ENCODE results near the gene ADGRA1.

DNA sequence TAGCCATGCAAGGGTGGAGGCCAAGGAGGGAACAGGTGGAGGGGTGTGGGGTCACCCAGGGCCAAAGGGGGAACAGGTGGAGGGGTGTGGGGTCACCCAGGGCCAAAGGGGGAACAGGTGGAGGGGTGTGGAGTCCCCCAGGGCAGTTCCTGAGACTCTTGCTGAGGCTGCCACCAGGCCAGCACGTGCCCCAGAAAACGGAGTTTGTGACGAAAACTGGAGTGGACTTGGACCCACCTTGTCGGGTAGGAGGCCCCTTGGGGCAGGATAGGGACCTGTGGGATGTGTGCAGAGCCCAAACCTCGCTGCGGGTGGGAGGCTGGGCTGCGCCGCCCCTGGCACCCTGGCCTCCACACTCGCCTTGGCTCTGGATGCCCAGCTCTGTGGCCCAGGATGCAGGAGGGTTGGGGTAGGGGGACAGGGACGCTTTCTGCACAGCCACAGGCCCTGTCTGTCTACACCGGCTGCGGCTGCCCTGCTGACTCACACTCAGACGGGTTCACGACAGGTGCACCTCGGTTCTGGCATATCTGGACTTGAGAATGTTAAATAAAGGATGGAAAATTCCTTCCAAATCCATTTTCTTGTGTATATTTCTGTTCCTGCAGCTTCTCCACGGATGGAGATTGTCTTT, 562 bp upstream of the ADGRA1 start:
- TF ChIP-seq, protein P1, sequence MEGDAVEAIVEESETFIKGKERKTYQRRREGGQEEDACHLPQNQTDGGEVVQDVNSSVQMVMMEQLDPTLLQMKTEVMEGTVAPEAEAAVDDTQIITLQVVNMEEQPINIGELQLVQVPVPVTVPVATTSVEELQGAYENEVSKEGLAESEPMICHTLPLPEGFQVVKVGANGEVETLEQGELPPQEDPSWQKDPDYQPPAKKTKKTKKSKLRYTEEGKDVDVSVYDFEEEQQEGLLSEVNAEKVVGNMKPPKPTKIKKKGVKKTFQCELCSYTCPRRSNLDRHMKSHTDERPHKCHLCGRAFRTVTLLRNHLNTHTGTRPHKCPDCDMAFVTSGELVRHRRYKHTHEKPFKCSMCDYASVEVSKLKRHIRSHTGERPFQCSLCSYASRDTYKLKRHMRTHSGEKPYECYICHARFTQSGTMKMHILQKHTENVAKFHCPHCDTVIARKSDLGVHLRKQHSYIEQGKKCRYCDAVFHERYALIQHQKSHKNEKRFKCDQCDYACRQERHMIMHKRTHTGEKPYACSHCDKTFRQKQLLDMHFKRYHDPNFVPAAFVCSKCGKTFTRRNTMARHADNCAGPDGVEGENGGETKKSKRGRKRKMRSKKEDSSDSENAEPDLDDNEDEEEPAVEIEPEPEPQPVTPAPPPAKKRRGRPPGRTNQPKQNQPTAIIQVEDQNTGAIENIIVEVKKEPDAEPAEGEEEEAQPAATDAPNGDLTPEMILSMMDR (IDR thresholded peaks at IDR 0.05; ENCODE audit: low read length) = no peak
- TF ChIP-seq EZH2 (optimal IDR thresholded peaks at IDR 0.05; ENCODE audit: low read depth, low read length) (no peak), EZH2phosphoT487 (IDR thresholded peaks at IDR 0.05; ENCODE audit: low read length) (no peak)

Data from MM.1S (cell line).